ENCODE data around the gene GPRC5C.

The GPRC5C gene

GRCh38 chr17:74453665-74454196 is 21.8 kb downstream of the GPRC5C start:
- no peak for FAIRE-seq

- FAIRE-seq = no peak
Observed at GRCh38 chr17:74454197-74455024, 22.5 kb downstream of the GPRC5C start.

- no peak for FAIRE-seq
Observed at GRCh38 chr17:74455025-74455545, 23.2 kb downstream of the GPRC5C start.

GRCh38 chr17:74455821-74456220 is 23.9 kb downstream of the GPRC5C start:
- FAIRE-seq = no peak

- no peak for FAIRE-seq
Observed at GRCh38 chr17:74457146-74457819, 25.4 kb downstream of the GPRC5C start.

GRCh38 chr17:74457820-74458166 is 25.9 kb downstream of the GPRC5C start:
- FAIRE-seq = no peak

GRCh38 chr17:74458835-74459234 is 26.9 kb downstream of the GPRC5C start:
- FAIRE-seq = no peak

- no peak for FAIRE-seq
Observed at GRCh38 chr17:74459622-74460021, 27.7 kb downstream of the GPRC5C start.

- FAIRE-seq = no peak
Observed at GRCh38 chr17:74460241-74460640, 28.4 kb downstream of the GPRC5C start.

GRCh38 chr17:74460996-74461395 is 29.1 kb downstream of the GPRC5C start:
- no peak for FAIRE-seq

GRCh38 chr17:74461611-74462010 is 29.7 kb downstream of the GPRC5C start:
- no peak for FAIRE-seq

GRCh38 chr17:74464730-74465377 is 33.0 kb downstream of the GPRC5C start:
- FAIRE-seq = no peak

GRCh38 chr17:74465378-74466110 is 33.7 kb downstream of the GPRC5C start:
- FAIRE-seq = no peak

GRCh38 chr17:74466111-74466827 is 34.4 kb downstream of the GPRC5C start, which contains the start of gene CD300A:
CD300A (plus strand) TSS chr17:74466634; CDS start chr17:74466704, 70 bp downstream.
- FAIRE-seq = no peak

- FAIRE-seq = no peak
Observed at GRCh38 chr17:74466828-74467184, 34.9 kb downstream of the GPRC5C start.

- no peak for FAIRE-seq
Observed at GRCh38 chr17:74467221-74467951, 35.5 kb downstream of the GPRC5C start.

GRCh38 chr17:74471341-74471740 is 39.5 kb downstream of the GPRC5C start:
- FAIRE-seq = no peak

- no peak for FAIRE-seq
Observed at GRCh38 chr17:74472890-74473289, 41.0 kb downstream of the GPRC5C start.

- FAIRE-seq = no peak
Observed at GRCh38 chr17:74473294-74473693, 41.4 kb downstream of the GPRC5C start.

- FAIRE-seq = no peak
Observed at GRCh38 chr17:74474043-74474792, 42.3 kb downstream of the GPRC5C start.
